Activated B cell treated with CpG ODN at 0.5 μM for 24 hours (primary cell): ENCODE results near the gene TRIAP1. TPM values are rescaled to one million over a fixed set of nuclear protein-coding genes. Genes with fewer than 3 reads are reported as not detected.
"Not testable (repeated sequence)": the region's sequence is repeated elsewhere in the genome, so short reads cannot be mapped to it uniquely, and the experiment has no call there.

Experiments used
- ATAC-seq: fragments of 200-7000 bp; cut with Tn5 transposase; one replicate; pipeline ENCODE4 v1.10.0; 2021; ENCODE audit warnings: low read depth, mild to moderate bottlenecking, moderate library complexity
- CTCF ChIA-PET: fragments of 350-600 bp; sonication (Branson Sonifier 250); formaldehyde crosslinking; loops from one replicate; lab custom pipeline; 2021; ENCODE audit warnings: antibody characterized with exemption; lab: Charles Lee
- POLR2A ChIA-PET: fragments of 350-600 bp; sonication (Branson Sonifier 250); formaldehyde crosslinking; loops from one replicate; lab custom pipeline; 2021; ENCODE audit warnings: antibody characterized with exemption; lab: Charles Lee
- DNase-seq: peaks from one replicate; pipeline ENCODE4 v3.0.0; 2022
- H3K27ac Mint-ChIP-seq: one replicate; pipeline ENCODE4 v1.8.0; 2020; ENCODE audit warnings: mixed read lengths
- H3K27me3 Mint-ChIP-seq: one replicate; pipeline ENCODE4 v1.8.0; 2021; ENCODE audit warnings: mixed read lengths
- H3K36me3 Mint-ChIP-seq: one replicate; pipeline ENCODE4 v1.8.0; 2021; ENCODE audit warnings: low read depth, mixed read lengths
- H3K4me1 Mint-ChIP-seq: one replicate; pipeline ENCODE4 v1.8.0; 2021; ENCODE audit warnings: mixed read lengths
- H3K4me3 Mint-ChIP-seq: one replicate; pipeline ENCODE4 v1.8.0; 2020; ENCODE audit warnings: mild to moderate bottlenecking, mixed read lengths
- H3K9me3 Mint-ChIP-seq: one replicate; pipeline ENCODE4 v1.8.0; 2020; ENCODE audit warnings: mixed read lengths
- intact Hi-C: fragments of 100-400 bp; cut with micrococcal nuclease; formaldehyde crosslinking; loops from one replicate; pipeline ENCODE4 v1.15.1; 2024
- total RNA-seq: library from RNA; stranded (reverse); gene quantifications from 2 replicates; pipeline ENCODE4 v1.2.3, GENCODE V29; 2022
- TF ChIP-seq, protein P1 (sequence below): fragments of 200-600 bp; IDR thresholded peaks from one replicate; pipeline ENCODE4 v1.8.0; 2022; ENCODE audit warnings: antibody characterized with exemption, mild to moderate bottlenecking

TRIAP1 gene
- total RNA-seq, 1 donor from 2014 or later: 18.2 TPM

DNA sequence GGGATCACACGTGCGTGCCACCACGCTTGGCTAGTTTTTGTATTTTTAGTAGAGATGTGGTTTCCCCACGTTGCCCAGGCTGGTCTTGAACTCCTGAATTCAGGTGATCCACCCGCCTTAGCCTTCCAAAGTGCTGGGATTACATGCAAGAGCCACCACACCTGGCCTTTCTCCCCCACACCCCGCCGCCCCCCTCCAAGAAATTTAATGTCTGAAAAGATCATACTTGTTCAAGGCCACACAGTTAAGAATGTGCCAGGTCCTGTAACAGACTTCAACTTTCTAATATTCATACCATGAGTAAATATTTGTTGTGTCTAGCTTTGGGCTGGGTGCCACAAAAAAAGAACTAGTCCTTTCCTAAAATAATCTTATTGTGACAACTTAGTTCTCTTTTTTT, 9.1 kb upstream of the TRIAP1 start:
- H3K36me3 Mint-ChIP-seq: peaks cover 61% of the 10 kb centered on the region
- H3K4me3 Mint-ChIP-seq: no peak overlapping the region
- H3K27me3 Mint-ChIP-seq: no peaks in the 10 kb centered on the region
- DNase-seq (no peak), ATAC-seq (no peak)
- intact Hi-C loops: loop anchor here (2.0 kb wide), 1 partner anchor 13 kb away; the partner anchor contains the start of gene SRSF9
- ChIA-PET POLR2A (interaction anchor here (0.7 kb wide), 1 partner anchor 153 kb away, joined by 6 read pairs; the partner anchor contains the start of gene SIRT4), CTCF (interaction anchor here (1.3 to 1.7 kb wide), 2 partner anchors 42 to 84 kb away, joined by 3 to 4 read pairs; no protein-coding TSS in a partner anchor)
- H3K9me3 Mint-ChIP-seq: no peaks in the 10 kb centered on the region
- H3K27ac Mint-ChIP-seq: peak overlapping the region; percentile 46
- TF ChIP-seq, protein P1, sequence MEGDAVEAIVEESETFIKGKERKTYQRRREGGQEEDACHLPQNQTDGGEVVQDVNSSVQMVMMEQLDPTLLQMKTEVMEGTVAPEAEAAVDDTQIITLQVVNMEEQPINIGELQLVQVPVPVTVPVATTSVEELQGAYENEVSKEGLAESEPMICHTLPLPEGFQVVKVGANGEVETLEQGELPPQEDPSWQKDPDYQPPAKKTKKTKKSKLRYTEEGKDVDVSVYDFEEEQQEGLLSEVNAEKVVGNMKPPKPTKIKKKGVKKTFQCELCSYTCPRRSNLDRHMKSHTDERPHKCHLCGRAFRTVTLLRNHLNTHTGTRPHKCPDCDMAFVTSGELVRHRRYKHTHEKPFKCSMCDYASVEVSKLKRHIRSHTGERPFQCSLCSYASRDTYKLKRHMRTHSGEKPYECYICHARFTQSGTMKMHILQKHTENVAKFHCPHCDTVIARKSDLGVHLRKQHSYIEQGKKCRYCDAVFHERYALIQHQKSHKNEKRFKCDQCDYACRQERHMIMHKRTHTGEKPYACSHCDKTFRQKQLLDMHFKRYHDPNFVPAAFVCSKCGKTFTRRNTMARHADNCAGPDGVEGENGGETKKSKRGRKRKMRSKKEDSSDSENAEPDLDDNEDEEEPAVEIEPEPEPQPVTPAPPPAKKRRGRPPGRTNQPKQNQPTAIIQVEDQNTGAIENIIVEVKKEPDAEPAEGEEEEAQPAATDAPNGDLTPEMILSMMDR: no peak
- H3K4me1 Mint-ChIP-seq: peaks cover 7% of the 10 kb centered on the region

DNA sequence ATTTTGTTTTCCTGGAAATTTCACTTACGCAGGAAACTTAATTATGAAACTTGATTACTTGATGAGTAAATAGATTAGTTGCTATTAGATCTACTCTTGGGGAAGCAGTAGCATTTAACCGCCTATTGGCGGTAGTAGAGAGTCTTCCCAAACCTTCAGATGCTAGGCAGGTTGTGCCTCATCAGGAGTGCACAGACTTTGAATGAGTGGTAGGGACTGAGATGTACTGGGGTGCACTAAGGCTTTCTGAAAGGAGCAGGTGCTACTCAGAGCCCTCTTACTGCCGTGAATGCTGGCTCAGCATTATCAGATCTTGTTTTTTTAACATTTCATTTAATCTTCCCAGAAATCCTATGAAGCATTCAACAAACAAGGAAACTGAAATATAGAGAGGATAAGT, 7.8 kb upstream of the TRIAP1 start:
- no peaks in the 10 kb centered on the region for H3K27me3 Mint-ChIP-seq
- peaks cover 52% of the 10 kb centered on the region for H3K36me3 Mint-ChIP-seq
- POLR2A ChIA-PET: interaction anchor here (0.8 to 2.1 kb wide), 4 partner anchors 9 to 15 kb away, joined by 3 to 7 read pairs (median 4); no protein-coding TSS in a partner anchor
- intact Hi-C loops: loop anchor here (2.0 kb wide), 1 partner anchor 15 kb away; the partner anchor contains the start of gene SRSF9
- CTCF ChIA-PET: interaction anchor here (0.9 to 1.8 kb wide), 3 partner anchors 9 to 85 kb away, joined by 3 to 5 read pairs (median 4); no protein-coding TSS in a partner anchor
- DNase-seq: no peak
- H3K27ac Mint-ChIP-seq: no peak overlapping the region
- H3K4me3 Mint-ChIP-seq: no peak overlapping the region
- TF ChIP-seq, protein P1: no peak
- H3K4me1 Mint-ChIP-seq: peaks cover 10% of the 10 kb centered on the region
- peak; percentile 87 for ATAC-seq
- no peaks in the 10 kb centered on the region for H3K9me3 Mint-ChIP-seq

DNA sequence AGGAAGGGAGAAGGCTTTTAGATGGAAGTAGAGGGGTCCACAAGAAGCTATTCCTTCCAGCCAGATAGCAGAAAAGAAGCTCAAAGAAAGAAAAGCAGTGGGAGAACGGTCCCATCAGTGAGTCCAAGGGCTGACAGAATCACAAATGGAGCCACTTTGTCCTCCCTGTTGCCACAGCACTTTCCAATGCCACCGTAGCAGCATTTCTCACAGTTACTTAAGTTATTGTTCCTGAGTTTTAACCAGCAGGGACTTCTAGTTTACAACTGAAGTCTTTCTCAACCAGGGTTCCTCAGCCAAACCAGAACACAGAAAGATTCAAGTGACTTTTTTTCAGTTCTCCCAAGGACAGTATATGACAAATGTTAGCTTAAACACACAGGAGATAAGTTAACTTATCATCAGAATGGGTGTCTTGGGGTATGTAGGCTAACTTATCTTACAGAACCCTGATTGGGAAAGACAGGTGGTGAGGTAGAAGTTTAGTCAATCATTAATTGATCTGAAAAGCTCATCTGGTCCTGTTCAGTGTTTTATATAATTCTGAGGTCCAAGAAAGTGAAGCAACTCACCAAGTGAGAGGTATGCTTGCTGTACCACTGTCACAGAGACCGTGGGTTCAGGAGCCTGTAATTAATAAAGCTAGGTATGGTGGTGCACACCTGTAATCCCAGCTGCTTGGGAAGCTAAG, 7.0 kb upstream of the TRIAP1 start:
- TF ChIP-seq, protein P1: no peak
- ATAC-seq (no peak), DNase-seq (no peak)
- CTCF ChIA-PET: interaction anchor here (0.7 to 1.8 kb wide), 4 partner anchors 11 to 41 kb away, joined by 3 to 5 read pairs (median 3); no protein-coding TSS in a partner anchor
- Mint-ChIP-seq H3K36me3 (peaks cover 44% of the 10 kb centered on the region), H3K4me1 (peaks cover 11% of the 10 kb centered on the region), H3K4me3 (no peak overlapping the region), H3K9me3 (no peaks in the 10 kb centered on the region), H3K27ac (no peak overlapping the region), H3K27me3 (no peaks in the 10 kb centered on the region)
- POLR2A ChIA-PET: interaction anchor here (0.9 to 2.1 kb wide), 3 partner anchors 8 to 16 kb away, joined by 3 to 7 read pairs (median 3); no protein-coding TSS in a partner anchor
- intact Hi-C loops: no loop called here

DNA sequence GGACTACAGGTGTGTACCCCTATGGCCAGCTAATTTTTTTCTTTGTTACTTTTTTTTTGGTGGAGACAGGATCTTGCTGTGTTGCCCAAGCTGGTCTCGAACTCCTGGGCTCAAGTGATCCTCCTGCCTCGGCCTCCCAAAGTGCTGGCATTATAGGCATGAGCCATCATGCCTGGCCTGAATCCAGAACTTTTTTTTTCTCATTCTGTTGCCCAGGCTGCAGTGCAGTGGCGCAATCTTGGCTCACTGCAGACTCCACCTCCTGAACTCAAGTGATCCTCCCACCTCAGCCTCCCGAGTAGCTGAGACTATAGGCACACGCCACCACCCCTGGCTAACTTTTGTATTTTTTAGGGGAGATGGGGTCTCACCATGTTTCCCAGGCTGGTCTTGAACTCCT, 6.3 kb upstream of the TRIAP1 start:
- ATAC-seq, intact Hi-C loops, H3K27ac Mint-ChIP-seq, DNase-seq, H3K27me3 Mint-ChIP-seq, H3K9me3 Mint-ChIP-seq, H3K4me3 Mint-ChIP-seq: not testable (repeated sequence)
- POLR2A ChIA-PET: interaction anchor here (2.1 kb wide), 1 partner anchor 16 kb away, joined by 7 read pairs; no protein-coding TSS in a partner anchor
- peaks cover 17% of the 10 kb centered on the region for H3K4me1 Mint-ChIP-seq
- CTCF ChIA-PET: interaction anchor here (1.0 to 1.8 kb wide), 2 partner anchors 14 to 16 kb away, joined by 3 to 5 read pairs; no protein-coding TSS in a partner anchor
- peaks cover 43% of the 10 kb centered on the region for H3K36me3 Mint-ChIP-seq

DNA sequence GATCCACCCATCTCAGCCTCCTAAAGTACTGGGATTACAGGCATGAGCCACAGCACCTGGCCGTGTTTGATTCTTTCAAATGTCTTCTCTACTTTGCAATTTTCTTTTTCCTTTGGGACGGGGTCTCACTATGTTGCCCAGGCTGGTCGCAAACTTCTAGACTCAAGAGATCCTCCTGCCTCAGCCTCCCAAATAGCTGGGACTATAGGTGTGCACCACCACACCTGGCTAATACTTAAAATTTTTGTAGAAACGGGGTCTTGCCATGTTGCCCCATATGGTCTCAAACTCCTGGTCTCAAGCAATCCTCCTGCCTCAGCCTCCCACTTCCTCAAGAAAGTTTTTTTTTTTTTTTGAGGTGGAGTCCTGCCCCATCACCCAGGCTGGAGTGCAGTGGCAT, 1.8 kb upstream of the TRIAP1 start:
- ATAC-seq (no peak), DNase-seq (no peak)
- TF ChIP-seq, protein P1: no peak
- Mint-ChIP-seq H3K36me3 (peaks cover 40% of the 10 kb centered on the region), H3K9me3 (no peaks in the 10 kb centered on the region), H3K27me3 (no peaks in the 10 kb centered on the region), H3K4me3 (peak overlapping the region; percentile 96), H3K4me1 (peaks cover 29% of the 10 kb centered on the region), H3K27ac (no peak overlapping the region)
- POLR2A ChIA-PET: interaction anchor here (0.7 to 2.5 kb wide), 6 partner anchors 9 to 88 kb away, joined by 3 to 5 read pairs (median 4); partner anchors contain the start of genes COX6A1, DYNLL1 and SRSF9
- CTCF ChIA-PET: interaction anchor here (0.7 kb wide), 1 partner anchor 10 kb away, joined by 4 read pairs; the partner anchor contains the start of gene COX6A1
- intact Hi-C loops: loop anchor here (2.0 kb wide), 2 partner anchors 21 to 49 kb away; partner anchors contain the start of genes DYNLL1 and SRSF9

DNA sequence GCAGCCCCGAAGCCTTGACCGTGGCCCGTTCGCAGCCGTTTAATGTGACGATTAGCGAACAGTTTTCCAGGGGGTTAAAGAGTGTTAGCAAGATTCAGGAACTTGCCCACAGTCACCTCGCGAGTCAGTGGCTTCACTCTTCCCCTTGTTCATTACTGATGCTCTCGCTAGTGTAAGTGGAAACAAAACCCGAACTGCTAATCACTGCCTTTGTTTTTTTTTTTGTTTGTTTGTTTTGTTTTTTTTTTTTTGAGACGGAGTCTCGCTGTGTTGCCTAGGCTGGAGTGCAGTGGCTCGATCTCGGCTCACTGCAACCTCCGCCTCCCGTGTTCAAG, 627 bp upstream of the TRIAP1 start:
- H3K9me3 Mint-ChIP-seq, H3K27me3 Mint-ChIP-seq, CTCF ChIA-PET, DNase-seq: not testable (repeated sequence)
- peaks cover 29% of the 10 kb centered on the region for H3K4me1 Mint-ChIP-seq
- peak overlapping the region; percentile 96 for H3K4me3 Mint-ChIP-seq
- ATAC-seq: peak; percentile 18
- peaks cover 44% of the 10 kb centered on the region for H3K36me3 Mint-ChIP-seq
- POLR2A ChIA-PET: interaction anchor here (1.0 to 2.5 kb wide), 5 partner anchors 10 to 181 kb away, joined by 3 to 5 read pairs (median 4); partner anchors contain the start of genes PXN and RNU4-1
- intact Hi-C loops: loop anchor here (1.0 to 2.0 kb wide), 4 partner anchors 9 to 569 kb away; partner anchors contain the start of genes C12orf43, COX6A1, DYNLL1 and SRSF9
- peak overlapping the region; percentile 95 for H3K27ac Mint-ChIP-seq
